Endodermal cell (in vitro differentiated cells): ENCODE results near the gene NFX1. TPM values are rescaled to one million over a fixed set of nuclear protein-coding genes. Genes with fewer than 3 reads are reported as not detected.

Experiments used
- DNase-seq: peaks from one replicate; pipeline ENCODE4 v3.0.0-alpha.2; 2017
- H3K27ac ChIP-seq: 2 replicates; pipeline ENCODE4 v1.5.1; 2013; ENCODE audit warnings: mild to moderate bottlenecking, low read depth, low read length, moderate library complexity
- H3K27me3 ChIP-seq: 2 replicates; pipeline ENCODE4 v1.6.1; 2013; ENCODE audit warnings: mild to moderate bottlenecking, low read length, moderate library complexity; ENCODE audit not compliant: insufficient read depth, control insufficient read depth, poor library complexity, severe bottlenecking
- H3K36me3 ChIP-seq: 2 replicates; pipeline ENCODE4 v1.7.0; 2013; ENCODE audit warnings: mild to moderate bottlenecking, low read length, moderate library complexity; ENCODE audit not compliant: control insufficient read depth, insufficient read depth
- H3K4me1 ChIP-seq: one replicate; pipeline ENCODE4 v1.7.0; 2013; ENCODE audit warnings: low read length; ENCODE audit not compliant: control insufficient read depth, insufficient read depth
- H3K4me3 ChIP-seq: 2 replicates; pipeline ENCODE4 v1.5.1; 2013; ENCODE audit warnings: mild to moderate bottlenecking, low read length, moderate library complexity
- H3K9ac ChIP-seq: 2 replicates; pipeline ENCODE4 v1.6.1; 2013; ENCODE audit warnings: mild to moderate bottlenecking, low read length, moderate library complexity; ENCODE audit not compliant: poor library complexity, severe bottlenecking; ENCODE audit errors: extremely low read depth
- H3K9me3 ChIP-seq: 2 replicates; pipeline ENCODE4 v1.6.1; 2013; ENCODE audit warnings: mild to moderate bottlenecking, low read length, moderate library complexity; ENCODE audit not compliant: control insufficient read depth
- H3K27ac Mint-ChIP-seq: 2 replicates; pipeline ENCODE4 v1.8.0; 2020; ENCODE audit warnings: mixed read lengths
- H3K27me3 Mint-ChIP-seq: 2 replicates; pipeline ENCODE4 v1.8.0; 2021; ENCODE audit warnings: mild to moderate bottlenecking, mixed read lengths; ENCODE audit not compliant: insufficient read depth
- H3K36me3 Mint-ChIP-seq: 2 replicates; pipeline ENCODE4 v1.8.0; 2020; ENCODE audit warnings: low read depth, mixed read lengths
- H3K4me1 Mint-ChIP-seq: 2 replicates; pipeline ENCODE4 v1.8.0; 2020; ENCODE audit warnings: mixed read lengths
- H3K4me3 Mint-ChIP-seq: 2 replicates; pipeline ENCODE4 v1.8.0; 2020; ENCODE audit warnings: mild to moderate bottlenecking, moderate library complexity, mixed read lengths
- H3K9me3 Mint-ChIP-seq: 2 replicates; pipeline ENCODE4 v1.8.0; 2020; ENCODE audit warnings: mild to moderate bottlenecking, mixed read lengths
- WGBS, 2 experiments: methylation state at CpG; one replicate each; pipeline versions ENCODE4 v1.1.5 to v1.1.7; 2013; ENCODE audit warnings: missing lambda C conversion rate in 2 of 2, mixed read lengths in 1 of 2; ENCODE audit not compliant: insufficient coverage in 1 of 2, insufficient read length in 1 of 2; 5-methylcytosine and 5-hydroxymethylcytosine counted together
- total RNA-seq, 2 donors: library from RNA; stranded (reverse); fragmentation: NEBNext Ultra II Directional in 1 of 2; extraction: Animal tissue kit (Norgen Biotek cat#: 25700) in 1 of 2; gene quantifications; 2 replicates in 1 of 2; 3 replicates in 1 of 2; pipeline ENCODE4 v1.2.1, GENCODE V29; 2021
- TF ChIP-seq, protein P1 (sequence below): fragments of 200-600 bp; sonication (generic); conservative IDR thresholded peaks from 2 replicates; pipeline ENCODE4 v1.5.0; 2021; ENCODE audit warnings: antibody characterized with exemption, mild to moderate bottlenecking

Gene NFX1
- total RNA-seq, 2 donors from 2014 or later = 23.1 to 24.0 TPM

- no peak overlapping the region for H3K4me3 ChIP-seq
- TF ChIP-seq, protein P1, sequence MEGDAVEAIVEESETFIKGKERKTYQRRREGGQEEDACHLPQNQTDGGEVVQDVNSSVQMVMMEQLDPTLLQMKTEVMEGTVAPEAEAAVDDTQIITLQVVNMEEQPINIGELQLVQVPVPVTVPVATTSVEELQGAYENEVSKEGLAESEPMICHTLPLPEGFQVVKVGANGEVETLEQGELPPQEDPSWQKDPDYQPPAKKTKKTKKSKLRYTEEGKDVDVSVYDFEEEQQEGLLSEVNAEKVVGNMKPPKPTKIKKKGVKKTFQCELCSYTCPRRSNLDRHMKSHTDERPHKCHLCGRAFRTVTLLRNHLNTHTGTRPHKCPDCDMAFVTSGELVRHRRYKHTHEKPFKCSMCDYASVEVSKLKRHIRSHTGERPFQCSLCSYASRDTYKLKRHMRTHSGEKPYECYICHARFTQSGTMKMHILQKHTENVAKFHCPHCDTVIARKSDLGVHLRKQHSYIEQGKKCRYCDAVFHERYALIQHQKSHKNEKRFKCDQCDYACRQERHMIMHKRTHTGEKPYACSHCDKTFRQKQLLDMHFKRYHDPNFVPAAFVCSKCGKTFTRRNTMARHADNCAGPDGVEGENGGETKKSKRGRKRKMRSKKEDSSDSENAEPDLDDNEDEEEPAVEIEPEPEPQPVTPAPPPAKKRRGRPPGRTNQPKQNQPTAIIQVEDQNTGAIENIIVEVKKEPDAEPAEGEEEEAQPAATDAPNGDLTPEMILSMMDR = no peak
- no peaks in the 10 kb centered on the region for H3K9me3 Mint-ChIP-seq
- H3K27me3 ChIP-seq = no peaks in the 10 kb centered on the region
- H3K36me3 ChIP-seq = peaks cover 56% of the 10 kb centered on the region
- peaks cover 7% of the 10 kb centered on the region for H3K4me1 ChIP-seq
- no peaks in the 10 kb centered on the region for H3K27me3 Mint-ChIP-seq
- no peak overlapping the region for H3K27ac ChIP-seq
- no peak overlapping the region for H3K27ac Mint-ChIP-seq
- H3K9ac ChIP-seq = no peak overlapping the region
- WGBS, 2 experiments = 97 to 100% methylated on average over 2 to 3 of the region's 3 CpGs
- no peaks in the 10 kb centered on the region for H3K9me3 ChIP-seq
- peaks cover 48% of the 10 kb centered on the region for H3K36me3 Mint-ChIP-seq
- H3K4me1 Mint-ChIP-seq = peaks cover 17% of the 10 kb centered on the region
- no peak for DNase-seq
- no peak overlapping the region for H3K4me3 Mint-ChIP-seq
Measured at GRCh38 chr9:33270146-33270545, 20.2 kb upstream of the NFX1 start.

DNA sequence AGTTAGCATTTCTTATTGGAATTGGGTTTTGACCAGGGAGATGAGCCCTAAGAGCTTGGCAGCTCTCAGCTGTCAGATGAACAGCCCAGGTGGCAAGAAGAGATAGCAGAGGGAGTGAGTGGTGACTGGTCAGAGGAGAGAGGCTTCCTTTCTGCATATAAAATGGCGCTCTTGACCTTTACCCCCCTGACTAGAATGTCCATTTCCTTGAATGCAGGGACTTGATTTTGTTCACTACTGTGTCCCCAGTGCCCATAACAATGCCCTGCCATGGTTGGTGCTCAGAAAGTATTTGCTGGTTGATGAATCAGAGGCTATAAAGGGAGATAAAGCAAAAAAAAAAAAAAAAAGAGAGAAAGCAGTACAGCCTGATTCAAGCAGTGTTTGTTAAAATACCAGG, 18.3 kb upstream of the NFX1 start:
- Histone ChIP-seq H3K9ac (no peak overlapping the region), H3K4me1 (peaks cover 2% of the 10 kb centered on the region), H3K27ac (no peak overlapping the region), H3K36me3 (peaks cover 69% of the 10 kb centered on the region), H3K27me3 (no peaks in the 10 kb centered on the region), H3K4me3 (no peak overlapping the region), H3K9me3 (no peaks in the 10 kb centered on the region)
- H3K9me3 Mint-ChIP-seq = no peaks in the 10 kb centered on the region
- no peaks in the 10 kb centered on the region for H3K27me3 Mint-ChIP-seq
- no peak overlapping the region for H3K27ac Mint-ChIP-seq
- TF ChIP-seq, protein P1 = no peak
- DNase-seq = no peak
- no peak overlapping the region for H3K4me3 Mint-ChIP-seq
- H3K4me1 Mint-ChIP-seq = peaks cover 5% of the 10 kb centered on the region
- peaks cover 55% of the 10 kb centered on the region for H3K36me3 Mint-ChIP-seq
- 100% methylated on average over 1 of the region's 1 CpG; no CpG with 5 or more reads in 1 of the 2 experiments for WGBS, 2 experiments

GRCh38 chr9:33273266-33273971, 16.9 kb upstream of the NFX1 start:
- Histone ChIP-seq H3K9me3 (no peaks in the 10 kb centered on the region), H3K4me3 (no peak overlapping the region), H3K27ac (no peak overlapping the region), H3K9ac (no peak overlapping the region), H3K36me3 (peaks cover 76% of the 10 kb centered on the region), H3K4me1 (no peaks in the 10 kb centered on the region), H3K27me3 (no peaks in the 10 kb centered on the region)
- TF ChIP-seq, protein P1 = no peak
- Mint-ChIP-seq H3K36me3 (peaks cover 64% of the 10 kb centered on the region), H3K9me3 (no peaks in the 10 kb centered on the region), H3K27me3 (no peaks in the 10 kb centered on the region), H3K4me1 (no peaks in the 10 kb centered on the region), H3K4me3 (no peak overlapping the region), H3K27ac (no peak overlapping the region)
- 97% methylated on average over 3 of the region's 3 CpGs; no CpG with 5 or more reads in 1 of the 2 experiments for WGBS, 2 experiments
- DNase-seq = no peak
